IMR-90 (cell line): Measurements from ENCODE around the gene OR13A1. TPM values are rescaled to one million over a fixed set of nuclear protein-coding genes. Genes with fewer than 3 reads are reported as not detected.
"Not testable (repeated sequence)": the region's sequence is repeated elsewhere in the genome, so short reads cannot be mapped to it uniquely, and the experiment has no call there.

ENCODE experiments used
- ATAC-seq: fragments of 200-7000 bp; cut with Tn5 transposase; 2 replicates; pipeline ENCODE4 v1.9.1; 2020; ENCODE audit warnings: low read depth, mild to moderate bottlenecking, moderate library complexity
- BruUV-seq: library from RNA; stranded (reverse); fragments of 400-500 nt; replicated peaks from 2 replicates; lab custom pipeline; 2021; lab: Mats Ljungman, UMichigan
- CTCF ChIA-PET: fragments of 300-600 bp; formaldehyde crosslinking; extraction: SDS; loops from one replicate; lab custom pipeline; 2021; ENCODE audit warnings: antibody characterized with exemption; lab: Yijun Ruan, JAX
- POLR2A ChIA-PET: fragments of 300-600 bp; sonication (Branson Sonifier 250); formaldehyde crosslinking; loops from one replicate; lab custom pipeline; 2022; ENCODE audit warnings: antibody characterized with exemption; ENCODE audit not compliant: unreplicated experiment; lab: Charles Lee
- DNase-seq: peaks from one replicate; pipeline ENCODE4 v3.0.0; 2013
- H2AFZ ChIP-seq: replicated peaks from 2 replicates; pipeline ENCODE3; 2013; ENCODE audit warnings: low read length, mild to moderate bottlenecking; ENCODE audit not compliant: poor library complexity
- H2AK5ac ChIP-seq: 2 replicates; pipeline ENCODE4 v1.6.1; 2013; ENCODE audit warnings: low read depth, low read length, inconsistent platforms
- H2AK9ac ChIP-seq: replicated peaks from 2 replicates; pipeline ENCODE3; 2013; ENCODE audit warnings: mild to moderate bottlenecking, low read depth, low read length, moderate library complexity; ENCODE audit not compliant: poor library complexity
- H2BK120ac ChIP-seq: 2 replicates; pipeline ENCODE4 v1.6.1; 2013; ENCODE audit warnings: low read depth, low read length, inconsistent platforms
- H2BK15ac ChIP-seq: 3 replicates; pipeline ENCODE4 v1.6.1; 2013; ENCODE audit warnings: low read depth, low read length, inconsistent platforms
- H2BK20ac ChIP-seq: 2 replicates; pipeline ENCODE4 v1.6.1; 2013; ENCODE audit warnings: low read depth, mild to moderate bottlenecking, inconsistent platforms, low read length, moderate library complexity
- H2BK5ac ChIP-seq: 2 replicates; pipeline ENCODE4 v1.6.1; 2013; ENCODE audit warnings: mild to moderate bottlenecking, low read depth, low read length, inconsistent platforms; ENCODE audit not compliant: poor library complexity, severe bottlenecking
- H3K14ac ChIP-seq: replicated peaks from 2 replicates; pipeline ENCODE4 v1.6.1; 2013; ENCODE audit warnings: low read depth, low read length, inconsistent platforms
- H3K18ac ChIP-seq: 2 replicates; pipeline ENCODE4 v1.6.1; 2013; ENCODE audit warnings: low read depth, low read length, control low read depth
- H3K23ac ChIP-seq: 2 replicates; pipeline ENCODE4 v1.6.1; 2013; ENCODE audit warnings: low read depth, low read length, inconsistent platforms
- H3K27ac ChIP-seq: 2 replicates; pipeline ENCODE4 v1.5.1; 2013; ENCODE audit warnings: mild to moderate bottlenecking, control low read depth, low read length; ENCODE audit not compliant: insufficient read depth
- H3K27me3 ChIP-seq: 2 replicates; pipeline ENCODE4 v1.6.1; 2013; ENCODE audit warnings: low read length; ENCODE audit not compliant: control insufficient read depth, insufficient read depth
- H3K36me3 ChIP-seq: 2 replicates; pipeline ENCODE4 v1.6.1; 2013; ENCODE audit warnings: low read length, mixed read lengths; ENCODE audit not compliant: control insufficient read depth, insufficient read depth
- H3K4ac ChIP-seq: 2 replicates; pipeline ENCODE4 v1.6.1; 2013; ENCODE audit warnings: low read depth, low read length, inconsistent platforms
- H3K4me1 ChIP-seq: 2 replicates; pipeline ENCODE4 v1.6.1; 2013; ENCODE audit warnings: low read length, mixed read lengths; ENCODE audit not compliant: control insufficient read depth, insufficient read depth
- H3K4me2 ChIP-seq: 2 replicates; pipeline ENCODE4 v1.6.1; 2013; ENCODE audit warnings: low read depth, mild to moderate bottlenecking, control low read depth, low read length, moderate library complexity
- H3K4me3 ChIP-seq: 2 replicates; pipeline ENCODE4 v1.5.1; 2013; ENCODE audit warnings: low read depth, mild to moderate bottlenecking, control low read depth, low read length, moderate library complexity; ENCODE audit not compliant: insufficient read depth
- H3K56ac ChIP-seq: 2 replicates; pipeline ENCODE4 v1.6.1; 2013; ENCODE audit warnings: low read length, inconsistent platforms; ENCODE audit not compliant: insufficient read depth; ENCODE audit errors: extremely low read depth
- H3K79me1 ChIP-seq, 2 experiments: 2 replicates each; pipeline ENCODE4 v1.6.1; 2013; ENCODE audit warnings: low read length in 2 of 2, inconsistent platforms in 1 of 2, low read depth in 1 of 2
- H3K9ac ChIP-seq: 2 replicates; pipeline ENCODE4 v1.6.1; 2013; ENCODE audit warnings: low read depth, low read length, control low read depth
- H3K9me1 ChIP-seq: 2 replicates; pipeline ENCODE4 v1.6.1; 2013; ENCODE audit warnings: low read length, inconsistent platforms; ENCODE audit not compliant: insufficient read depth
- H3K9me3 ChIP-seq: 2 replicates; pipeline ENCODE4 v1.6.1; 2013; ENCODE audit warnings: low read length; ENCODE audit not compliant: control insufficient read depth, insufficient read depth
- H4K20me1 ChIP-seq: 2 replicates; pipeline ENCODE4 v1.6.1; 2013; ENCODE audit warnings: low read length, inconsistent platforms; ENCODE audit not compliant: insufficient read depth
- H4K5ac ChIP-seq: 2 replicates; pipeline ENCODE4 v1.6.1; 2013; ENCODE audit warnings: mild to moderate bottlenecking, low read depth, low read length, control low read depth
- H4K8ac ChIP-seq, 2 experiments: 2 replicates each; pipeline ENCODE4 v1.6.1; 2013; ENCODE audit warnings: low read depth in 2 of 2, low read length in 2 of 2, control low read depth in 1 of 2, inconsistent platforms in 1 of 2
- H4K91ac ChIP-seq: 2 replicates; pipeline ENCODE4 v1.6.1; 2013; ENCODE audit warnings: low read depth, low read length, inconsistent platforms; ENCODE audit not compliant: insufficient read depth
- BHLHE40 ChIP-seq: fragments of 150-350 bp; IDR thresholded peaks from 2 replicates; pipeline ENCODE4 v1.6.1; 2016; ENCODE audit warnings: mild to moderate bottlenecking, low read depth, low read length
- CEBPB ChIP-seq: IDR thresholded peaks from 2 replicates; pipeline ENCODE4 v1.6.1; 2012; ENCODE audit warnings: low read depth, low read length, improper control_type of control experiment
- RAD21 ChIP-seq: IDR thresholded peaks from 2 replicates; pipeline ENCODE4 v1.6.1; 2012; ENCODE audit warnings: low read length, improper control_type of control experiment
- RFX5 ChIP-seq: IDR thresholded peaks from 2 replicates; pipeline ENCODE4 v1.8.0; 2012; ENCODE audit warnings: low read depth, mild to moderate bottlenecking, low read length, moderate library complexity
- WGBS, 2 experiments: methylation state at CpG; one replicate each; pipeline versions ENCODE4 v1.1.5 to v1.1.7; 2013; ENCODE audit warnings: missing lambda C conversion rate in 2 of 2; ENCODE audit not compliant: insufficient read length in 1 of 2; ENCODE audit errors: extremely low coverage in 2 of 2; 5-methylcytosine and 5-hydroxymethylcytosine counted together
- dilution Hi-C: fragments of 300-500 bp; cut with HindIII; formaldehyde crosslinking; loops from one replicate; pipeline ENCODE4 v1.14.3; 2018; ENCODE audit warnings: low sequenced_read_pairs; ENCODE audit not compliant: unreplicated experiment
- in situ Hi-C: fragments of 300-500 bp; cut with MboI; formaldehyde crosslinking; loops from 3 replicates; pipeline ENCODE4 v1.14.3; 2019; ENCODE audit warnings: low sequenced_read_pairs, inconsistent platforms, mixed read lengths
- intact Hi-C: fragments of 100-400 bp; cut with micrococcal nuclease; formaldehyde crosslinking; loops from 2 replicates; pipeline ENCODE4 v1.10.0; 2022
- polyA plus RNA-seq, 3 experiments: library from polyadenylated mRNA; depleted of rRNA; stranded (reverse); fragments of >200 nt; gene quantifications; 2 replicates each; pipeline ENCODE4 v1.2.3, GENCODE V29; 2012; ENCODE audit warnings: low replicate concordance in 1 of 3
- total RNA-seq: library from RNA; depleted of rRNA; stranded (reverse); fragments of >200 nt; gene quantifications from 2 replicates; pipeline ENCODE4 v1.2.3, GENCODE V29; 2012

OR13A1 gene
- total and polyA plus RNA-seq, 2 of the 4 experiments (the other 2 are of a cell fraction), result not detected

DNA sequence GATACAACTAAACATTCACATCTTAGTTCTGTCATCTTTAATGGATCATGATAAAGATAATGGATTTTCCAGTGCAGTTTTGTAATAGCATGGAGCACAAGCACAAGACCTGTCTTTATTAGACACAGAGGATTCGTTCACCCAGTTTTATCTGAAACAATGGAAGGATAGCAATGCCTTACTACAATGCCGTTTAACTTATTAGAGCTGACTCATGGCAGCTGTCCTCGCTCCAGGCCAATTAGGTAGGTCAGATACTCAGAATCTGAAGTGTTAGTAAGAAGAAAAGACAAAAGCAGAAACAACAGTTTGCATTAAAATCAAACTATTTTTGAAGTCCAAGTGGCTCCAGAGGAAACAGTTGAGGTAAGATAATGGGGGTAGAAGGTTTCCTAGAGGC is 12.8 kb downstream of the OR13A1 start:
- ChIA-PET POLR2A (no interaction called here), CTCF (no interaction called here)
- TF ChIP-seq CEBPB (no peak), BHLHE40 (no peak), RAD21 (no peak), RFX5 (no peak)
- Histone ChIP-seq H2BK15ac (no peak overlapping the region), H2BK5ac (no peak overlapping the region), H2BK20ac (no peak overlapping the region), H4K5ac (no peak overlapping the region), H3K9me1 (no peaks in the 10 kb centered on the region), H2AK9ac (no peak overlapping the region), H3K56ac (no peak overlapping the region), H3K4ac (no peak overlapping the region), H3K27me3 (no peaks in the 10 kb centered on the region; the same call in 1 of the 2 replicates), H2AFZ (no peak overlapping the region), H3K4me1 (no peaks in the 10 kb centered on the region), H3K9me3 (no peaks in the 10 kb centered on the region), H3K4me3 (no peak overlapping the region), H2BK120ac (no peak overlapping the region), H4K91ac (no peak overlapping the region), H4K8ac (no peak overlapping the region), H3K23ac (no peak overlapping the region), H3K36me3 (no peaks in the 10 kb centered on the region), H3K9ac (no peak overlapping the region), H3K4me2 (no peak overlapping the region), H2AK5ac (no peak overlapping the region), H4K20me1 (no peaks in the 10 kb centered on the region), H3K79me1 (no peaks in the 10 kb centered on the region), H3K27ac (no peak overlapping the region), H3K18ac (no peak overlapping the region), H3K14ac (no peak overlapping the region)
- no CpG with 5 or more reads among the region's 3 CpGs for WGBS, 2 experiments
- DNase-seq (no peak), ATAC-seq (no peak)
- dilution Hi-C loops, result no loop called here
- BruUV-seq, result no TSS peak
- intact Hi-C loops, result no loop called here
- in situ Hi-C loops, result no loop called here

DNA sequence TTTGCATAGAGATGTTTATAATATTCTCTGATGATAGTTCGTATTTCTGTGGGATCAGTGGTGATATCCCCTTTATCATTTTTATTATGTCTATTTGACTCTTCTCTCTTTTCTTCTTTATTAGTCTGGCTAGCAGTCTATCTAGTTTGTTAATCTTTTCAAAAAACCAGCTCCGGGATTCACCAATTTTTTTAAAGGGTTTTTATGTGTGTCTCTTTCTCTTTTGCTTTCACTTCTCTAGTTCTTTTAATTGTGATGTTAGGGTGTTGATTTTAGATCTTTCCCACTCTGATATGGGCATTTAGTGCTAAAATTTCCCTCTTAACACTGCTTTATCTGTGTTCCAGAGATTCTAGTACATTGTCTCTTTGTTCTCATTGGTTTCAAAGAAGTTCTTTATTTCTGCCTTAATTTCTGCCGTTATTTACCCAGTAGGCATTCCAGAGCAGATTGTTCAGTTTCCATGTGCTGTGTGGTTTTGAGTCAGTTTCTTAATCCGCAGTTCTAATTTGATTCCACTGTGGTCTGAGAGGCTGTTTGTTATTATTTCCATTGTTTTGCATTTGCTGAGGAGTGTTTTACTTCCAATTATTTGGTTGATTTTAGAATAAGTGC is 17.0 kb downstream of the OR13A1 start:
- H4K5ac ChIP-seq, H2AK5ac ChIP-seq, H4K20me1 ChIP-seq, H2BK15ac ChIP-seq, H3K9ac ChIP-seq, H3K18ac ChIP-seq, H3K14ac ChIP-seq, H3K56ac ChIP-seq, H3K4me1 ChIP-seq, H3K23ac ChIP-seq, DNase-seq, H3K79me1 ChIP-seq, H3K4ac ChIP-seq, ATAC-seq, dilution Hi-C loops, H2BK5ac ChIP-seq, H2BK20ac ChIP-seq, H3K9me3 ChIP-seq, H3K9me1 ChIP-seq, H3K4me2 ChIP-seq, H4K8ac ChIP-seq, H3K4me3 ChIP-seq, H2AFZ ChIP-seq, in situ Hi-C loops, H2AK9ac ChIP-seq, H2BK120ac ChIP-seq, intact Hi-C loops, BruUV-seq, POLR2A ChIA-PET, CTCF ChIA-PET, H3K36me3 ChIP-seq, H3K27ac ChIP-seq, H3K27me3 ChIP-seq, H4K91ac ChIP-seq: not testable (repeated sequence)
- WGBS, 2 experiments, result 40% methylated on average over 1 of the region's 4 CpGs; no CpG with 5 or more reads in 1 of the 2 experiments
